ENCODE data around the gene COL4A2. TPM values are rescaled to one million over a fixed set of nuclear protein-coding genes. Genes with fewer than 3 reads are reported as not detected.

Gene COL4A2
- total RNA-seq, 3 donors from 2014 or later (not counting 1 experiment from before 2014, with no cell fraction given), result not detected

GRCh38 chr13:110377826-110378201 is 70.7 kb downstream of the COL4A2 start:
- Histone ChIP-seq H3K4me1 (ENCODE audit: control insufficient read depth, insufficient read depth, low read length) (no peaks in the 10 kb centered on the region), H3K27me3 (ENCODE audit: control insufficient read depth, insufficient read depth, low read length) (no peaks in the 10 kb centered on the region), H3K36me3 (ENCODE audit: control insufficient read depth, insufficient read depth, low read length) (no peaks in the 10 kb centered on the region), H3K9me3 (ENCODE audit: control insufficient read depth, insufficient read depth, low read length) (peaks cover 10% of the 10 kb centered on the region), H3K4me3 (ENCODE audit: low read length) (no peak overlapping the region), H3K27ac (ENCODE audit: low read length) (no peak overlapping the region)
- no peak for ATAC-seq
- Mint-ChIP-seq H3K36me3 (no peaks in the 10 kb centered on the region), H3K27ac (no peak overlapping the region), H3K4me3 (no peak overlapping the region), H3K4me1 (peaks cover 6 to 8% of the 10 kb centered on the region in 2 donors), H3K9me3 (peaks cover 8 to 12% of the 10 kb centered on the region in 2 donors), H3K27me3 (ENCODE audit: low read depth in 2 of 2) (peaks cover 4 to 19% of the 10 kb centered on the region in 2 donors)
- no peak for DNase-seq
- WGBS (ENCODE audit: insufficient coverage), result 79% methylated on average over 5 of the region's 5 CpGs
- intact Hi-C loops (cut with micrococcal nuclease), result no loop called here
- TF ChIP-seq CTCF (IDR thresholded peaks at IDR 0.05), result no peak

- no peaks in the 10 kb centered on the region for H3K36me3 Mint-ChIP-seq
- Histone ChIP-seq H3K4me3 (ENCODE audit: low read length) (no peak overlapping the region), H3K4me1 (ENCODE audit: control insufficient read depth, insufficient read depth, low read length) (no peaks in the 10 kb centered on the region), H3K36me3 (ENCODE audit: control insufficient read depth, insufficient read depth, low read length) (no peaks in the 10 kb centered on the region), H3K27me3 (ENCODE audit: control insufficient read depth, insufficient read depth, low read length) (no peaks in the 10 kb centered on the region), H3K9me3 (ENCODE audit: control insufficient read depth, insufficient read depth, low read length) (peaks cover 10% of the 10 kb centered on the region), H3K27ac (ENCODE audit: low read length) (no peak overlapping the region)
- H3K27ac Mint-ChIP-seq, result no peak overlapping the region
- no peak for DNase-seq
- intact Hi-C loops (cut with micrococcal nuclease), result no loop called here
- peaks cover 6 to 8% of the 10 kb centered on the region in 2 donors for H3K4me1 Mint-ChIP-seq
- H3K4me3 Mint-ChIP-seq, result no peak overlapping the region
- no peak for TF ChIP-seq CTCF (IDR thresholded peaks at IDR 0.05)
- peaks cover 4 to 11% of the 10 kb centered on the region in 2 donors for H3K27me3 Mint-ChIP-seq (ENCODE audit: low read depth in 2 of 2)
- 92% methylated on average over 9 of the region's 9 CpGs for WGBS (ENCODE audit: insufficient coverage)
- peaks cover 8 to 12% of the 10 kb centered on the region in 2 donors for H3K9me3 Mint-ChIP-seq
- no peak for ATAC-seq
Observed at GRCh38 chr13:110379358-110379757, 72.3 kb downstream of the COL4A2 start.

- Mint-ChIP-seq H3K4me3 (no peak overlapping the region), H3K4me1 (peaks cover 6 to 8% of the 10 kb centered on the region in 2 donors), H3K27me3 (ENCODE audit: low read depth in 2 of 2) (peaks cover 0 to 5% of the 10 kb centered on the region in 2 donors), H3K27ac (no peak overlapping the region), H3K36me3 (no peaks in the 10 kb centered on the region), H3K9me3 (peaks cover 8 to 12% of the 10 kb centered on the region in 2 donors)
- TF ChIP-seq CTCF (IDR thresholded peaks at IDR 0.05), result no peak
- no peak overlapping the region for H3K4me3 ChIP-seq (ENCODE audit: low read length)
- peaks cover 10% of the 10 kb centered on the region for H3K9me3 ChIP-seq (ENCODE audit: control insufficient read depth, insufficient read depth, low read length)
- H3K27ac ChIP-seq (ENCODE audit: low read length), result no peak overlapping the region
- ATAC-seq, result no peak
- no peak for DNase-seq
- no peaks in the 10 kb centered on the region for H3K27me3 ChIP-seq (ENCODE audit: control insufficient read depth, insufficient read depth, low read length)
- no peaks in the 10 kb centered on the region for H3K4me1 ChIP-seq (ENCODE audit: control insufficient read depth, insufficient read depth, low read length)
- 58% methylated on average over 3 of the region's 4 CpGs for WGBS (ENCODE audit: insufficient coverage)
- intact Hi-C loops (cut with micrococcal nuclease), result no loop called here
- H3K36me3 ChIP-seq (ENCODE audit: control insufficient read depth, insufficient read depth, low read length), result no peaks in the 10 kb centered on the region
Observed at GRCh38 chr13:110379905-110380341, 72.8 kb downstream of the COL4A2 start.

GRCh38 chr13:110380359-110381028 is 73.4 kb downstream of the COL4A2 start:
- H3K4me1 ChIP-seq (ENCODE audit: control insufficient read depth, insufficient read depth, low read length), result no peaks in the 10 kb centered on the region
- TF ChIP-seq CTCF (IDR thresholded peaks at IDR 0.05), result no peak
- Mint-ChIP-seq H3K4me3 (peak overlapping the region; percentile 54), H3K27me3 (ENCODE audit: low read depth in 2 of 2) (no peaks in the 10 kb centered on the region), H3K4me1 (peaks cover 6 to 8% of the 10 kb centered on the region in 2 donors), H3K9me3 (peaks cover 8 to 12% of the 10 kb centered on the region in 2 donors), H3K36me3 (no peaks in the 10 kb centered on the region), H3K27ac (peak overlapping the region; percentile 77 to 79)
- H3K9me3 ChIP-seq (ENCODE audit: control insufficient read depth, insufficient read depth, low read length), result peaks cover 11% of the 10 kb centered on the region
- WGBS (ENCODE audit: insufficient coverage), result 65% methylated on average over 12 of the region's 14 CpGs
- H3K4me3 ChIP-seq (ENCODE audit: low read length), result no peak overlapping the region
- DNase-seq, result no peak
- intact Hi-C loops (cut with micrococcal nuclease), result no loop called here
- H3K27me3 ChIP-seq (ENCODE audit: control insufficient read depth, insufficient read depth, low read length), result no peaks in the 10 kb centered on the region
- no peak for ATAC-seq
- H3K27ac ChIP-seq (ENCODE audit: low read length), result peak overlapping the region; percentile 2
- no peaks in the 10 kb centered on the region for H3K36me3 ChIP-seq (ENCODE audit: control insufficient read depth, insufficient read depth, low read length)

Measured in natural killer cell (primary cell).